HepG2 (cell line): ENCODE data around the gene TCF25. TPM values are rescaled to one million over a fixed set of nuclear protein-coding genes. Genes with fewer than 3 reads are reported as not detected.

Experiments used
- ATAC-seq: fragments of 200-7000 bp; cut with Tn5 transposase; 3 replicates; pipeline ENCODE4 v1.9.1; 2020; ENCODE audit warnings: mild to moderate bottlenecking, moderate library complexity
- BruUV-seq: library from RNA; stranded (reverse); fragments of 400-500 nt; replicated peaks from 2 replicates; lab custom pipeline; 2021; lab: Mats Ljungman, UMichigan
- CTCF ChIA-PET: fragments of 300-600 bp; formaldehyde crosslinking; extraction: SDS; loops from one replicate; lab custom pipeline; 2021; ENCODE audit warnings: low total read pairs, inconsistent platforms, low intra/inter-chr PET ratio; lab: Yijun Ruan, JAX
- POLR2A ChIA-PET: fragments of 350-600 bp; sonication (Branson Sonifier 250); formaldehyde crosslinking; loops from one replicate; lab custom pipeline; 2020; ENCODE audit warnings: antibody characterized with exemption, inconsistent platforms; lab: Yijun Ruan, JAX
- DNase-seq: peaks from one replicate; pipeline ENCODE4 v3.0.0-alpha.2; 2015; ENCODE audit warnings: low spot score
- FAIRE-seq: peaks from 3 replicates; lab custom pipeline; 2011; peaks lifted over from hg19 to GRCh38; lab: Jason Lieb, UNC
- H2AFZ ChIP-seq: one replicate; pipeline ENCODE4 v1.6.1; 2011; ENCODE audit warnings: low read length, inconsistent platforms
- H3K27ac ChIP-seq: fragments of 300-600 bp; 3 replicates; pipeline ENCODE4 v1.8.0; 2011; ENCODE audit warnings: mixed run types, mild to moderate bottlenecking, mixed read lengths, low read length, inconsistent platforms; ENCODE audit not compliant: insufficient read depth; ENCODE audit errors: extremely low read length
- H3K27me3 ChIP-seq, 2 experiments: fragments of 200-600 bp in 1 of 2; 2 replicates in 1 of 2; 3 replicates in 1 of 2; pipeline versions ENCODE4 v1.6.0 to v1.8.0; 2011; ENCODE audit warnings: low read length in 2 of 2, mild to moderate bottlenecking in 2 of 2, moderate library complexity in 2 of 2, inconsistent platforms in 1 of 2; ENCODE audit not compliant: insufficient read depth in 2 of 2, control insufficient read depth in 1 of 2
- H3K36me3 ChIP-seq, 2 experiments: fragments of 200-600 bp in 1 of 2; replicated peaks in 1 of 2; 2 replicates in 1 of 2; 3 replicates in 1 of 2; pipeline versions ENCODE4 v1.5.1 to v1.8.0; 2011; ENCODE audit warnings: low read length in 2 of 2, inconsistent platforms in 1 of 2; ENCODE audit not compliant: insufficient read depth in 2 of 2, control insufficient read depth in 1 of 2
- H3K4me1 ChIP-seq: 2 replicates; pipeline ENCODE4 v1.5.1; 2012; ENCODE audit warnings: low read length, inconsistent platforms; ENCODE audit not compliant: insufficient read depth
- H3K4me2 ChIP-seq: 2 replicates; pipeline ENCODE4 v1.6.0; 2011; ENCODE audit warnings: low read depth, low read length, inconsistent platforms
- H3K4me3 ChIP-seq, 3 experiments: fragments of 200-600 bp in 1 of 3; sonication (generic), shearing (Covaris generic) in 1 of 3; replicated peaks in 1 of 3; 2 replicates each; pipeline ENCODE4 v1.5.1; 2011 to 2016; ENCODE audit warnings: low read length in 3 of 3, inconsistent platforms in 2 of 3, low read depth in 2 of 3, mild to moderate bottlenecking in 2 of 3, control low read depth in 1 of 3, mixed read lengths in 1 of 3; ENCODE audit not compliant: insufficient read depth in 1 of 3
- H3K79me2 ChIP-seq: one replicate; pipeline ENCODE4 v1.6.1; 2011; ENCODE audit warnings: low read length, inconsistent platforms; ENCODE audit not compliant: insufficient read depth
- H3K9ac ChIP-seq: 2 replicates; pipeline ENCODE4 v1.6.0; 2011; ENCODE audit warnings: mild to moderate bottlenecking, low read depth, low read length, inconsistent platforms; ENCODE audit not compliant: insufficient read depth
- H3K9me3 ChIP-seq: 2 replicates; pipeline ENCODE4 v1.5.1; 2012; ENCODE audit warnings: mild to moderate bottlenecking, low read length
- H4K20me1 ChIP-seq: 2 replicates; pipeline ENCODE4 v1.6.0; 2011; ENCODE audit warnings: inconsistent platforms, mild to moderate bottlenecking, low read length, moderate library complexity; ENCODE audit not compliant: insufficient read depth
- ARHGAP35 ChIP-seq: sonication (generic); formaldehyde crosslinking; IDR thresholded peaks from 2 replicates; pipeline ENCODE4 v1.9.0; 2022; ENCODE audit warnings: mild to moderate bottlenecking, inconsistent platforms, moderate library complexity, missing genetic modification reagents, borderline replicate concordance
- CBX5 ChIP-seq: sonication (generic); formaldehyde crosslinking; IDR thresholded peaks from 2 replicates; pipeline ENCODE4 v1.4.0; 2020; ENCODE audit warnings: missing genetic modification reagents, borderline replicate concordance
- CERS6 ChIP-seq: sonication (generic); formaldehyde crosslinking; IDR thresholded peaks from 2 replicates; pipeline ENCODE4 v1.5.0; 2020; ENCODE audit warnings: missing genetic modification reagents
- ETS1 ChIP-seq: sonication (generic); formaldehyde crosslinking; IDR thresholded peaks from 2 replicates; pipeline ENCODE4 v1.4.0; 2020; ENCODE audit warnings: missing genetic modification reagents
- GZF1 ChIP-seq: sonication (generic); formaldehyde crosslinking; IDR thresholded peaks from 2 replicates; pipeline ENCODE4 v1.5.1; 2020; ENCODE audit warnings: mild to moderate bottlenecking, missing genetic modification reagents
- KDM5B ChIP-seq: sonication (generic); formaldehyde crosslinking; IDR thresholded peaks from 2 replicates; pipeline ENCODE4 v1.4.0; 2020; ENCODE audit warnings: missing genetic modification reagents, mild to moderate bottlenecking, borderline replicate concordance
- NFE2L2 ChIP-seq: fragments of 150-350 bp; IDR thresholded peaks from 2 replicates; pipeline ENCODE4 v1.6.1; 2014; ENCODE audit warnings: low read length
- POLR2AphosphoS5 ChIP-seq: IDR thresholded peaks from 2 replicates; pipeline ENCODE4 v1.6.1; 2012; ENCODE audit warnings: low read depth, low read length
- SP2 ChIP-seq: sonication (generic); formaldehyde crosslinking; IDR thresholded peaks from 2 replicates; pipeline ENCODE4 v1.5.1; 2020; ENCODE audit warnings: mild to moderate bottlenecking, missing genetic modification reagents
- ZNF883 ChIP-seq: sonication (generic); formaldehyde crosslinking; IDR thresholded peaks from 2 replicates; pipeline ENCODE4 v1.5.1; 2020; ENCODE audit warnings: mild to moderate bottlenecking, missing genetic modification reagents; ENCODE audit errors: not compliant biosample characterization
- ZSCAN25 ChIP-seq: sonication (generic); formaldehyde crosslinking; IDR thresholded peaks from 2 replicates; pipeline ENCODE4 v1.8.0; 2022; ENCODE audit warnings: mild to moderate bottlenecking, missing genetic modification reagents
- WGBS: methylation state at CpG from one replicate; pipeline ENCODE4 v1.1.6; 2017; ENCODE audit warnings: low lambda C conversion rate; 5-methylcytosine and 5-hydroxymethylcytosine counted together
- in situ Hi-C: cut with HindIII; loops from 2 replicates; pipeline ENCODE4 v1.10.0; 2017; ENCODE audit warnings: low pct_unique_long_range_greater_than_20kb; ENCODE audit not compliant: extremely low pct_ligation_motif_present
- intact Hi-C: fragments of 100-400 bp; cut with micrococcal nuclease; formaldehyde crosslinking; loops from one replicate; pipeline ENCODE4 v1.10.0; 2022; ENCODE audit not compliant: unreplicated experiment
- polyA plus RNA-seq, 8 experiments: library from polyadenylated mRNA; depleted of rRNA in 3 of 8; stranded (reverse) in 7 of 8; unstranded in 1 of 8; fragments of >200 nt; fragmentation: Illumina TruSeq in 4 of 8; extraction: Trizol in 4 of 8; gene quantifications; 2 replicates each; pipeline versions ENCODE4 v1.2.1 to v1.2.3, GENCODE V29; 2011 to 2016; ENCODE audit warnings: low read depth in 4 of 8, missing spikeins in 1 of 8, mixed read lengths in 1 of 8; ENCODE audit not compliant: insufficient read depth in 1 of 8
- total RNA-seq, 5 experiments: library from RNA; depleted of rRNA; stranded (reverse); fragments of >200 nt; fragmentation: Illumina TruSeq; extraction: Trizol; gene quantifications; 2 replicates each; pipeline ENCODE4 v1.2.3, GENCODE V29; 2016; ENCODE audit warnings: low read depth in 1 of 5

Gene TCF25
- total and polyA plus RNA-seq, 2 of the 13 experiments (the other 11 are each of a cell fraction or from before 2014, with no cell fraction given), result 138 to 206 TPM

- FAIRE-seq, result no peak
- no TSS peak for BruUV-seq
- H3K4me3 ChIP-seq, result no peak overlapping the region
- no peak overlapping the region for H3K27ac ChIP-seq
- H2AFZ ChIP-seq, result no peak overlapping the region
- TF ChIP-seq ARHGAP35 (CRISPR knock-in tag) (no peak), ZNF883 (CRISPR knock-in tag) (no peak), POLR2AphosphoS5 (no peak), GZF1 (CRISPR knock-in tag) (no peak), SP2 (no peak), CERS6 (no peak), ETS1 (CRISPR knock-in tag) (no peak), NFE2L2 (no peak), KDM5B (CRISPR knock-in tag) (no peak), CBX5 (CRISPR knock-in tag) (no peak), ZSCAN25 (CRISPR knock-in tag) (no peak)
- TF ChIP-seq, all 625 proteins: peak for 0
- ATAC-seq (no peak), DNase-seq (no peak)
- 97% methylated on average over 15 of the region's 15 CpGs for WGBS
- in situ Hi-C loops (no loop called here), intact Hi-C loops (no loop called here)
- POLR2A ChIA-PET, result interaction anchor here (1.9 kb wide), 1 partner anchor 34 kb away, joined by 6 read pairs; no protein-coding TSS in a partner anchor
- H3K4me1 ChIP-seq, result no peaks in the 10 kb centered on the region
- H3K9me3 ChIP-seq, result no peaks in the 10 kb centered on the region
- no peaks in the 10 kb centered on the region for H4K20me1 ChIP-seq
- H3K9ac ChIP-seq, result no peak overlapping the region
- CTCF ChIA-PET, result no interaction called here
- H3K79me2 ChIP-seq, result no peaks in the 10 kb centered on the region
- peaks cover 33 to 45% of the 10 kb centered on the region in 2 experiments for H3K36me3 ChIP-seq
- no peaks in the 10 kb centered on the region for H3K27me3 ChIP-seq
- H3K4me2 ChIP-seq, result no peak overlapping the region
These were observed 83.3 kb downstream of the TCF25 start for GRCh38 chr16:89956505-89957215.
